Left kidney (tissue), 2 donors: ENCODE measurements around the gene FBXW5. TPM values are rescaled to one million over a fixed set of nuclear protein-coding genes. Genes with fewer than 3 reads are reported as not detected.
A peak's percentile ranks its signal among the peaks of the same experiment; 100 is the strongest.

Experiments
- DNase-seq: peaks from one replicate; pipeline ENCODE4 v3.0.0-alpha.2; 2013
- polyA plus RNA-seq: library from polyadenylated mRNA; unstranded; fragments of 120-200 nt; gene quantifications from one replicate; pipeline ENCODE4 v1.2.1, GENCODE V29; 2013; ENCODE audit not compliant: insufficient read length

Gene FBXW5
- polyA plus RNA-seq, 1 donor: 33.7 TPM

DNA sequence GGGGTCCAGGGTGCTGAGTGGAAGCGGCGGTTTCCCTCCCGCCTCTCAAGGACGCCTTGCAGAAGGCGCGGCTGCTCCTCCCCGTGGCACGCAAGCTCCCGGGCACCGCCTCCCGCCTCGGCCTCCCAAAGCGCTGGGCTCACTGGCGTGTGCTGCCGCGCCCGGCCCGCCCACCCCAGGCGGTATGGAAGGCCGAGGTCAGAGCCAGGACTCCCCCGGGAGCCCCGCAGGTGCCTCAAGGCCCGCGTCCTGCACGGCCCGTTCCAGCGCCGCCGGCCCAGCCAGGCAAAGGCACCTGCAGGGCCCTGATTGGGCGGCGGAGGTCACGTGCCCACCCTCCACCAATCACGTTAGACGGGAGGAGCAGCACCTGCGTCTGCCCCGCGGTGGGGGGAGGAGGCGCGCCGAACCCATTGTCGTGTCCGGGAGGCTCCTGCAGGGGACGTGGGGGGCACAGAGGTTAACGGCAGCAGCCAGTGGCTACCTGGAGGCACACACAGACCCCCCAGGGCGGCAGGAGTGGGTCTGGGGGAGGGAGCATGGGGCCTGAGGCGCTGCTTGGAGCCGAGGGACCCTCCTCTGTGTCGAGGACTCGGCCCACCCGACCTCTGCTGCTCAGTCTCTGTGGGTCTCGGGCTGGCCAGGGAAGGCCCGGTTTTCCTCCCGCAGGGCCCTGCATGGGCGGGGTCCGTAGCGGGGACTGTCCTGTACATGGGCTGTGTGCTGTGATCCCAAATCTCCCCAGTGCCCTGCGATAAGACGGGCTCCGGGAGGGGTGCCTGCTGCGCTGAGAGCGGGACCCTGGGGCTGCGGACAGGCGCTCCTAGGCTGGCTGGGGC is 5.5 kb upstream of the FBXW5 start:
- DNase-seq: peak; percentile 91

DNA sequence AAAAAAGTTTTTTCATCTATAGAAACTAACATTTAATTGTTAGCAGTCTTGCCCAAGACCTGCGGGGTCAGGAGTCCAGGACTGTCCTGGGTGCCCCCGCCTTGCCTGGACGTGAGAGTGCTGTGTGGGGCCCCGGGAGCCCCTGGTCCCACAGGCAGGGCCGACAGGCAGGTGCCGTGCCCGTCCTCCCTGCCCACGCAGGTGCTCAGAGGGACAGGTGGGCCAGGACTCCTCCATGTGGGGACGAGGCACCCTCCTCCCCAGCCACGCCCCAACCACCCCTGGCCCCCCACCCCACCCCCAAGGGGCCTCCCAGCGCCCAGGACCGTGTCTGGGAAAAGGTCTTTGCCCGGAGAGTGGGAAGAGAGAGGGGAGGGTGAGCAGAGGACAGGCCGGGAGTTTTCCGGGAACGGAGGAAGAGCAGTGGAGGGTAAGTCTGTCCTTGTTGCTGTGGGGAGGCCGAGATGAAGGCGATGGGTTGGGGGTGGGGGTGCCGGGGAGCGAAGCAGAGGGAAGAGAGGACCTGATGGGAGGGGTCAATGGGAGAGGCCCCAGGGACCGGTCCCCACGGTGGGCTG is 4.8 kb upstream of the FBXW5 start:
- no peak for DNase-seq

DNA sequence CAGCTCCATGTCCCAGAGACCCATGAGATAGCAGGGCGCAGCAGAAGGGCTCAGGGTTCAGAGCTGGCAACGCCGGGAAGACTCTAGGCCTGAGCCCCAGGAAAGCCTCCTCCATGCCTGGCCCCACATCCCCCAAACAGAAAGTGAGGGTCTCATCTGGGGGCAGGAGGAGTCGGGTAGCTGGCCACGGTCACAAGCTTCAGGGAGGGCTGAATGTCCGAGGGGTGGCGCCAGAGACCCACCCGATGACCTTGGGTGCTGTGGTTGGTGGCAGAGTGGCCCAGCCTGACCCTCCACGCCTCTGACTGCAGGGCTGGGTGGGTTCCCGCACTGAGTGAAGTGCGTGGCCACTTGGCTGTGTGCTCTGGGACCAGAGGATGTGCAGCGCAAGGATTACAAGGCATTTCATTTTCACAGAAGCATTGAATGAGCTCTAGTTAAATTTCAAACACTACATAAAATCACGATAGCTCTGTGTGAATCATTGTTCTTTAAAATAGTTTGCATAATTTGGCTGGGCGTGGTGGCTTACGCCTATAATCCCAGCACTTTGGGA is 3.5 kb upstream of the FBXW5 start:
- DNase-seq: no peak

DNA sequence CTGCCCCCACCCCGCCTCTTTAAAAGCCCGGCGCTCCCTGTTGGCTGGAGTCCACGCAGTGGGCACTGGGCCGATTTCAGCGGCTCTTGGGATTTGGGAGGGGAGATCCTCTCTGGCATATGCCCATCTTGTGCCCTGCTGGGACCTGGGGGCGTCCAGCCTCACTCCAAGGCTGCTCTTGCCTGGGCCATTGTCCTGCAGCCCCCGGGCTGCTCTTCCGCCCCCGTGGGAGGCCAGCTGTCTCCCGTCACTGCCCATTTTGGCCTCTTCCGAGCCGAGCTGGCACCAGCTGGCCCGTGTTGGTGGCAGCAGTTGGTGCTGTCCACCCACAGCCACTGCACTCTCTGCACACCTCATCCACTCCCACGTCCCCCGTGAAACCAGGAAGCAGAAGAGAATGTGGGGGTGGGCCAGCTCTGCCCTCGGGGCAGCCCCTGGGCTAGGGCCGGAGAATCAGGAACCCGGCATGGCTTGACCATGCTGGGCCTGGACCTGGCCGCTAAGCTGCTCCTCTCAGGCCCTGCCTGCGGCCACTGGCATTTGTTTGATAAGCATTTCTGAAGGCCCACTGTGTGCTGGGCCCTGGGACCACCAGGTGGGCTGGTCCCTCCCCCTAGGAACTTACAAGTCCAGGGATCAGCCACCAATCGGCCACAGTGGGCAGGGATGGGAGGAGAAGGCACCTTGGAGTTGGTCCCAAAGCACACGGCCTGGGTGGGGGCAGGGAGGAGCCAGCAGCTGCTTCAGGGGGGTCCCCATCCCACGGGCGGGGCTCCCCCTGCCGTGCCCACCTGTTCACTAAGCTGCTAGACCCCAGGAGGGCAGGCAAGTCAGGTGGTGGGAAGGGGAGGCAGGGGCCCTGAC is 2.7 kb upstream of the FBXW5 start:
- DNase-seq: no peak

DNA sequence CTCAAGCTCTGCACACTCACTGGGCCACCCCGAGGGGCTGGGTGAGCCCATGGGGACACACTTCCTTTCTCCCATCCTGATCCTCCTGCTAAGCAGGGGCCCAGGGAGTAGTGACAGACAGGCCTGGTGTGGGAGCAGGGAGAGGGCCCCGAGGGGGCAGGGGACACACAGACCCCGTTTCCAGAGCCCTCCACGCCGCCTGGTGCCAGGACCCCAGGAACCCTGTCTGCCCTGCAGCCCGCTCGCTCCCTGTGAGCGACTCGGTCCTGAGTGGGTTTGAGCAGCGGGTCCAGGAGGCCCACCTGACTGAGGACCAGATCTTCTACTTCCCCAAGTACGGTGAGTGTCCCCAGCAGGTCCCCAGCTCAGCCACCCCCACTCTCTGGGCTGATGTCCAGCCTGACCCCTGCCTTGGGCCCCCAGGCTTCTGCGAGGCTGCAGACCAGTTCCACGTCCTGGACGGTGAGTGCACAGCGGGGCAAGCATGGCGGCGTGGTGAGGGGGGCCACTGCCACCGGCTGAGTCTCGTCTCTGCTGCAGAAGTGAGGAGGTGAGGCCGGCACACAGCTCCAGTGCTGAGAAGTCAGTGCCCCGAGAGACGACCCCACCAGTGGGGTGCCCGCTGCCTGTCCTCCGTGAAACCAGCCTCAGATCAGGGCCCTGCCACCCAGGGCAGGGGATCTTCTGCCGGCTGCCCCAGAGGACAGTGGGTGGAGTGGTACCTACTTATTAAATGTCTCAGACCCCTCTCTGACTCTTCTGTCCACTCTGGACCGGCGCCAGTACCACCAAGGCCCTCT is 1.9 kb upstream of the FBXW5 start:
- no peak for DNase-seq

DNA sequence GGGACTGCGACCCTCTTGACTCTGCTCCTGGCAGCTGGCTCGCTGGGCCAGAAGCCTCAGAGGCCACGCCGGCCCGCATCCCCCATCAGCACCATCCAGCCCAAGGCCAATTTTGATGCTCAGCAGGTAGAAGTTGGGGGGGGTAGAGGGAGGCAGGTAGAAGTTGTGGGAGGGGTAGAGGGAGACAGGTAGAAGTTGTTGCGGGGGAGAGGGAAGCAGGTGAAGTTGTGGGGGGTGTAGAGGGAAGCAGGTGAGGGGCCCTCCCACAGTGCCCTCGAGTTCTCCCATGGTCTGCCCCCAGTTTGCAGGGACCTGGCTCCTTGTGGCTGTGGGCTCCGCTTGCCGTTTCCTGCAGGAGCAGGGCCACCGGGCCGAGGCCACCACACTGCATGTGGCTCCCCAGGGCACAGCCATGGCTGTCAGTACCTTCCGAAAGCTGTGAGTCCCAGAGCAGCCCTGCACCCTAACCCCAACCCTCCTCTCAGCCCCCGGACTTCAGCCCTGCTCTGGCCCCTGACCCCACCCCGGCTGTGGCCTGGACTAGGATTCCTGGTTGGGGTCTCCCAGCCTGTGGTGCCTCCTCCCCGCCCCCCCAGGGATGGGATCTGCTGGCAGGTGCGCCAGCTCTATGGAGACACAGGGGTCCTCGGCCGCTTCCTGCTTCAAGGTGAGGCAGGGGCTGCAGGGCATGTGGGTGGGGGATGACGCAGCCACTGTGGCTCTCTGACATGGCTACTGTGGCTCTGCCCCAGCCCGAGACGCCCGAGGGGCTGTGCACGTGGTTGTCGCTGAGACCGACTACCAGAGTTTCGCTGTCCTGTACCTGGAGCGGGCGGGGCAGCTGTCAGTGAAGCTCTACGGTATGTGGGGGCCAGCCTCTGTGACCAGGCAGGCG is 1.0 kb upstream of the FBXW5 start:
- no peak for DNase-seq

DNA sequence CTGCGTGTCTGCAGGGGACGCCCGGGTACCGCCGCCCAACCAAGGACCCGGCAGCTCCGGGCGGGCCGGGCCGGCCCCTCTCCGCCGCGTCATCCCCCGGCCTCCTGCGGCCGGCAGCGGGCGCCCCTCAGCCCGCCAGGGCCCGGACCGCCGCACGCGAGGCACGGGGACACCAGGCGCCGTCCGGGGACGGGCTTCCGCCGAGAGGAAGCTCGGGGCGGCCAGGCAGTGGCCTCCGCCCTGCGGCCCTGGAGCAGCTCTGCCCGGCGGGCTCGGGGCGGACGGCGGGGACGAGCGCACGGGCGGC is 373 bp downstream of the FBXW5 start:
- DNase-seq: no peak

DNA sequence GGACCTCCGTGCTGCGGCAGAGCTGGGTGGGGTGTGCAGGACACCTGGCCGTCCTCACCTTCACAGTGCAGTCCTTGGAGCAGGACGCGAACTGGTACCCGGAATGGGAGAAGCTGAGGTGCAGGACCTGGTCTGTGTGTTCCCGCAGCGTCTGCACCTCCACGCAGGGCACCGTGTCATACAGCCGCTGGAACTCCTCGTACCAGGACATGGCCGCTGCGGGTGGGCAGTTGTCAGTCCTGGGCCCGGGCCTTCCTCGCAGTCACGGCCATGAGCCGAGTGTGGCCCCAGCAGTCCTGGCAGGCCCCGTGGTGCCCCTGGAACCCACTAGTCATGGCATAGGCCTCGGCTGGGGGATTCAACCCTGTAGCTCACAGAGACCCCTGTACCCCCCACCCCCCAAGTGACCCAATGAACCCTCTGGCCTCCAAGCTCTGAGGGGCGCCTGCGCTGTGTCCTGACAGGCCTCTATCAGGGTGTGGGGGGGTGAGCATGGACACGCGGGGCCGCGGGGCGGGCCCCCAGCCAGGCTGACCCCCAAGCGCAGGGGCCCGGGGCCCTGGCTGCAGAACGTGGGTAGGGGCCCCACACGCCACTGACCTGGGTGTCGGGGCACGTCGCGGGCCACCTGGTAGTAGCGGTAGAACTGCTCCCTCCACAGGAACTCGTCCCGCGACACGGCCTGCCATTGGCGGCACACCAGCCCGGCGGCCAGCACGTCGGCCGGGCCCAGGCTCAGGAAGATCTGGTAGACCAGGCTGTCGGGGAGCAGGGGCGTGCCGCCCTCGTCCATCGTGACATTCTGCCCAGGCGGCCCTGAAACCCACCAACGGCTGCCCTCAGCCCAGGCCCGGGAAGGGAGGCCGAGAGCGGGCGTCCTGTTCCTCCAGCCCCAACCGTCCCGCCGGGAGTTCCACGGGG is 987 bp downstream of the FBXW5 start:
- DNase-seq: no peak

DNA sequence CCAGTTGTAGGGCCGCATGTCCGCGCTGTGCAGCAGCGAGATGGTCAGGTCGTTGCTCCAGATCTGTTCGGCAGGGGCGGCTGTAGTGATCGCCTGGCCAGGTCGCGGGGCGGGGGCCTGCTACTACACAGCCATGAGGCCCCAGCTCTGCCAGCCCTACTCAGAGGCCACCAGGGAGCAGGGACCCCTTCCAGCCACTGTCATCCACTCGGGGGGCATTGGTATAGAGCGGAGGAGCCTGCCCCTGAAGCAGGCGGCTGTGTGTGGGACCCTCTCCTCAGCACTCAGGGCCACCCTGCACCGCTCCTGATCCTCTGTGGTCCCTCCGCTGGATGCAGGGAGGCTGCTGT is 1.7 kb downstream of the FBXW5 start:
- no peak for DNase-seq

DNA sequence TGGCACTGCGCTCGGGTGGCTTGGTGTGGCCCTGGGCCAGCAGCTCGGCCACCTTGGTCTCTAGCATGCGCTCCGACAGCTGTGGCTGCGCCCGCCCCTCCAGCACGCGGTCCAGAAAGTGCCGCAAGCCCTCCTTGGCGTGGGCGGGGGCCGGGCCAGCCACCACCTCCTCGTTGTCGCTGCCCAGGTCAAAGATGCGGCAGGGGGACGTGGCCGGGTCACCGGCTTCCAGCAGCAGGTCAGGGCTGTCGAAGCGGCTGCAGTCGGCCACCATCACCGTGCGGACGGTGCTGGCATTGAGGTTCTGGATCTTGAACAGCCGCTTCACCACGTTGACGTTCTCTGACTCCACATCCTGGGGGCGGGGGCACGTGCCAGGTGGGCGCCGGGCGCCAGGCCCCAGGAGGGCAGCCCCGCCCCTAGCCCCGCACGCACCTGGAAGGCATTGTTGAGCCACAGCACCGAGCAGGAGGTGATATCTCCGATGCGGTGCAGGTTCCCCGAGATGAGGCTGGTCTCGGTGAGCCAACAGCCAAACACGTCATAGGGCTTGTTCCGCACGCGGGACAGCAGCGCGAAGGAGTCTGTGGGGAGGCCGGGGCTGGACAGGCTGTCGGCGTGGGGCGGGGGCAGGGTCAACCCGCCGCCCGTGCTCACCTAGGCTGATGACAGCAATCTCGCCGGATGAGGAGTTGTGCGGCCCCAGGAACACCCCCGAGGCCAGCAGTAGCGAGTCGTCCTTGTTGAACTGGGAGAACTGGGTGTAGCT is 2.2 kb downstream of the FBXW5 start:
- no peak for DNase-seq

DNA sequence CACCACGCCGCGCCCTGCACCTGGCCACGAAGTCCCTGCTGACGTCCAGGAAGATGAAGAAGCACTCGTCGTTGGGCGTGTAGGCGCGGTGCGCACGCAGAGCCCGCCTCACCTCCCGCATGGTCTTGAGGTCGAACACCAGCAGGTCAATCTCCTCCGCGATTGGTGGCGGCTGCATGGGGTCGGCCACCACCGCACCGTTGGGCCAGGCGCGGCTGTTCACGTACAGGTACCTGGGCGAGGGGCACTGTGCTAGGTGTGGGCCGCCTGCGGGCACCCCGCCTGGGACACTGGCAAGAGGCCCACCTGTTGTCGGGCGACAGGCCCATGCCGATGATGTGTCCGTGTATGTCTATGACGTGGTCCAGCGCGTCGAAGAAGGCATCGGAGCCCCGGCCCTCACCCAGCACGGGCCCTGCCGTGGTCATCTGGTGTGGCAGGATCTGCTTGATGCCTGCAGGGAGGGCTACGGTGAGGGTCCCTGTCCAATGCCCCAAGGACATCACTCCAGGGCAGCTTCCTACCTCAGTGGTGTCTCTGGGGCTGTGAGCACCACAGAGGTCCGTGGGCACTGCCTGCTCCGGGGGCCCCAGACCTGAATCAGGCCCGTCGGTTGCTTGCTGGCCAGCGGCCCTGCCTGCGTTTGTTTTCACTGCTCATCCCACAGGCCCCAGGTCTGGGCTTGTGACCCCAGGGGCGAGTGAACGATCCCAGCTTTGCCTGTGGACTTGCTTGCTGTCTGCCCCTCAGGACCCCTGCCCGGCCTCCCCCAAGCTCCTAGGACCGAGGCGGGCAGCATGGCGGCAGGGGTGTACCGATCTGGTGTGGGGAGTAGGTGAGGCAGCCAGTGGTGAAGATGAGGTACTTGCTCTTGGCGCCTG is 3.1 kb downstream of the FBXW5 start:
- DNase-seq: no peak

DNA sequence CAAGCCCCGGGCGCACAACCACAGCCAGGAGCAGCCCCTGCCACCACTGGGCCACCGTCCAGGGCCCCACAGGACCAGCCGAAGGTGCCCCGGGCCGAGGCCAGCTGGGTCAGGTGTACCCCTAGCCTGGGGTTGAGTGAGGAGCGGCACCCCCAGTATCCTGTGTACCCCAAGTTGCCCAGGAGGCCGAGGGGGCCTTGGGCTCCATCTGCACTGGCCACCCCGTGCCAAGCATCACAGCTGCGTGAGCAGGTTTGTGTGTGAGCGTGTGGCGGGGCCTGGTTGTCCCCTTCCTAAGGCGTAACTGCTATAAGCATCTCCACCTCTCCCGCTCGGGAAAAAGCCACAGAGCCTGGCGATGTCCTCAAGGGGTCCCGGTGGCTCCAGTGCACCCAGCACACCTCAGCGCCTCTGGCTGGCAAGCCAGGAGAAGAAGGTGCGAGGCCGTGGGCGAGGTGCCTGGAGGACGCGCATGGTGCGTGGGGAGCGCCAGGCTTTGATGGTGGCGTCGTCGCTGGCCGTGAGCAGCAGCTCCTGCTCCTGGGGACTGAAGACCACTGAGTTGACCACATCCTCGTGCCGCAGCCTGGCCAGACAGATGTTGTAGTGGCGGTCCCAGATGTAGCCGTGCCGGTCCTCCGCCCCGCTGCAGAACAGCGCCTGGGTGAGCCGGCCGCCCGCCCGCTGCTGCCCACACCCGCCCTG is 3.9 kb downstream of the FBXW5 start:
- no peak for DNase-seq

DNA sequence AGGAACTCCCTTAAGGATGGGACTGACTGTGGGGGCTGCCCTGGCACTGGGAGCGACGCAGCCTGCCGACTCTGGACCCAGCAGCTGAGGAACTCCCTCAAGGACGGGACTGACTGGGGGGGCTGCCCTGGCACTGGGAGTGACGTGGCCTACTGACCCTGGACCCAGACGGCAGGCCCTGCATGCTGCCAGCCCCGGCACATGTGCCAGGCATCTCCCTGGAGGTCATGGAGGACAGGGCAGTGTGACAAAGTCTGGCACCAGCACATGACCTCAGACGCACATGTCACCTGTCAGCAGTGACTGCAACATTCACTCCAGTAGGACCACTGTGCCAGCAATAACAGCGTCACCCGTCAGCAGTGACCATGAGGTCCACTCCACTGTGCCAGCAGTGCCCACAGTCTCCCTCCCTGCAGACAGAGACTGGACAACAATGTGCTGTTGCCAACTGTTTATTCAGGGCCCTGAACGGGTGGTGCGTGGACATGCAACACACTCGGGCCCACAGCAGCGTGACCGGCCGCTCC is 4.5 kb downstream of the FBXW5 start:
- DNase-seq: no peak

DNA sequence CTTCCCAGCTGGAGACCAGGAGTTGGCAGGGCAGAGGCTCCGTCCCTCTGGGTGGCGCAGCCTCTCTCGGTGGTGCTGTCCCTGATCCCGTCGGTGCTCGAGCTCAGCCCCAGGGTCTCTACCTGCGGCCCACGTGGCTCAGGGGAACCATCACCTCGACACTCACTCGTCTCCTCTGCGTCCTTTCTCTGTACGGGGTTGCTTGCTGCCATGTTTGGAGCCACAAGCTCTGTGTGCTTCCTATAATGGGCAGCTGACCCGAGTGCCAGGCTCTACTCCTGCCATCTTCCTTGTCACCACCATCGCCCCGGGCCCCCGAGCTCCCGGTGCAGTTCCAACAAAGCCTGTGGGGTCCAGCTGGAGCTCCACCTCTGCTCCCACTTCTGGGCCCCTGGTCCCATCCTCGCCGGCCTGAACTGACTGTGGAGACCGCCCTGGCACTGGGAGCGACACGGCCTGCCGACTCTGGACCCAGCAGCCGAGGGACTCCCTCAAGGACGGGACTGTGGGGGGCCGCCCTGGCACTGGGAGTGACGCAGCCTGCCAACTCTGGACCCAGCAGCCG is 5.0 kb downstream of the FBXW5 start:
- DNase-seq: no peak

DNA sequence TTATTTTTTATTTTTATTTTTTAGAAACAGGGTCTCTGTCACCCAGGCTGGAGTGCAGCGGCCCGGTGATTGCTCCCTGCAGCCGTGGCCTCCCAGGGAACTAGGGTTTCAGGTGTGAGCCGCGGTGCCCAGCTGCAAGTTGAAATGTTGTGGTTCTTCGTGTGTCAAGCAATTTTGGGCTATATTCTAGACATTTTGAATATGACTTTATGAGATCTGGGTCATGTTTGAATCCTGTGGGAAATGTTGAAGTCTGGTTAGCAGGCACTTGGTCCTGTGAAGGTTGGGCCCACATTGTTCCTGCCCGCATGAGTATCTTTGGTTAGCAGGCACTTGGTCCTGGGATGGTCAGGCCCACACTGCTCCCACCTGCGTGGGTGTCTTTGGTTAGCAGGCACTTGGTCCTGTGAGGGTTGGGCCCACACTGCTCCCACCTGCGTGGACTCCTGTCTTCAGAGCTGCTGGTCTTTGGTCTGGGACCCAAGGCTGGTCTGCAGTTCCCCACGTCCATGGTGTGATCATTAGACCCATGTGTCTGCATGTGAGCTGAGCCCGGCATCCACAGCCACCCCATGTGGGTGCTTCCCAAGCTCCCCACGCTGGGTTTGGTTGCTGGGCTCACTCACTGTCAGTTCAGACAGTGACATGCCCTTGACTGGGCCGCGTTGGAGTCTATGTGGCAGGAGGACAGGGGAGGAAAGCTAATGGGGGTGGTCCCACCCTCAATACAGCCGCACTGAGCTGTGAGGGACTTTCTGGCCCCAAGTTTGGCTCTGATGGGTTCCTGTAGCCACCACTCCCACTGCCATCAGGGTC is 7.1 kb downstream of the FBXW5 start:
- no peak for DNase-seq

DNA sequence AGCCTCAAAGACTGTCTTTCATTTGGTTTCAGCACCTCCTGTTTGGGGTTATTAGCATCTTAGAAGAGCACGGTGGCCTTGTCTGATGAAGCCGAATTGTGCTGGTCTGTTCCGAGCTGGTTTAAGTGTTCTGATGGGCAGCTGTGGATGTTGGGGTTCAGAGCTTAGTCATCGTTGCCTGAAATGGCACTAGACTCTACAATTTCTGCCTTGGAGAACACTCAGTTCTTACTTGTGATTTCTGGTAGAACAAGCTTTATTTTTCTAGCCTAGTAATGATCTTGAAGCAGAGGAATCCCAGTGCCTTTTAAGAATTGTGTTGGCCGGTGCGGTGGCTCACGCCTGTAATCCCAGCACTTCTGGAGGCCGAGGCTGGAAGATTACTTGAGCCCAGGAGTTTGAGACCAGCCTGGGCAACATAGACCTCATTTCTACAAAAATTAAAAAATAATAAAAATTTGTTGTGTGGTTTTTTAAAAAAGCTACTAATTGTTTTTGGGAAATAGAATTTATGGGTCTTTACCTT is 7.8 kb downstream of the FBXW5 start:
- DNase-seq: no peak
